HG03520 (cell line): ENCODE data around the gene CTNNA3.

Experiments used
- ATAC-seq: cut with Tn5 transposase; IDR thresholded peaks from one replicate; pipeline ENCODE4 v1.9.1; 2021; ENCODE audit warnings: mild to moderate bottlenecking, moderate library complexity; ENCODE audit not compliant: unreplicated experiment

Gene CTNNA3

GRCh38 chr10:66189271-66189670 lies 1506.7 kb downstream of the CTNNA3 start:
- ATAC-seq: no peak

- no peak for ATAC-seq
Observed at GRCh38 chr10:66187053-66187733, 1508.8 kb downstream of the CTNNA3 start.

GRCh38 chr10:66183028-66183427 lies 1513.0 kb downstream of the CTNNA3 start:
- ATAC-seq: no peak

GRCh38 chr10:66180581-66181318 lies 1515.2 kb downstream of the CTNNA3 start:
- ATAC-seq: peak; percentile 87

- no peak for ATAC-seq
Observed at GRCh38 chr10:66180021-66180420, 1516.0 kb downstream of the CTNNA3 start.

- no peak for ATAC-seq
Observed at GRCh38 chr10:66176772-66177171, 1519.2 kb downstream of the CTNNA3 start.

GRCh38 chr10:66167816-66168215 lies 1528.2 kb downstream of the CTNNA3 start:
- ATAC-seq: no peak

- no peak for ATAC-seq
Observed at GRCh38 chr10:66162560-66163143, 1533.3 kb downstream of the CTNNA3 start.

GRCh38 chr10:66151346-66151745 lies 1544.6 kb downstream of the CTNNA3 start:
- no peak for ATAC-seq

- ATAC-seq: no peak
Observed at GRCh38 chr10:66148312-66148711, 1547.7 kb downstream of the CTNNA3 start.

- no peak for ATAC-seq
Observed at GRCh38 chr10:66144016-66144415, 1552.0 kb downstream of the CTNNA3 start.

- no peak for ATAC-seq
Observed at GRCh38 chr10:66102756-66103155, 1593.2 kb downstream of the CTNNA3 start.

- ATAC-seq: no peak
Observed at GRCh38 chr10:66098595-66099480, 1597.2 kb downstream of the CTNNA3 start.

- ATAC-seq: no peak
Observed at GRCh38 chr10:66095610-66096009, 1600.4 kb downstream of the CTNNA3 start.

GRCh38 chr10:66085906-66086305 lies 1610.1 kb downstream of the CTNNA3 start:
- ATAC-seq: no peak

GRCh38 chr10:66071907-66072306 lies 1624.1 kb downstream of the CTNNA3 start:
- no peak for ATAC-seq

GRCh38 chr10:66058594-66058993 lies 1637.4 kb downstream of the CTNNA3 start:
- ATAC-seq: no peak

- ATAC-seq: no peak
Observed at GRCh38 chr10:66049335-66049734, 1646.7 kb downstream of the CTNNA3 start.

- ATAC-seq: no peak
Observed at GRCh38 chr10:66045859-66046258, 1650.1 kb downstream of the CTNNA3 start.

- ATAC-seq: no peak
Observed at GRCh38 chr10:66041771-66042170, 1654.2 kb downstream of the CTNNA3 start.

- ATAC-seq: no peak
Observed at GRCh38 chr10:66038623-66039022, 1657.4 kb downstream of the CTNNA3 start.
